ENCODE data around the gene SUMF1.
"Not testable (repeated sequence)": the region's sequence is repeated elsewhere in the genome, so short reads cannot be mapped to it uniquely, and the experiment has no call there.

The SUMF1 gene

GRCh38 chr3:4491855-4492207 is 24.8 kb upstream of the SUMF1 start:
- H3K4me3 Mint-ChIP-seq: peak overlapping the region; percentile 97
- H3K27ac Mint-ChIP-seq: no peak overlapping the region
- H3K36me3 Mint-ChIP-seq: peaks cover 4% of the 10 kb centered on the region
- H3K27me3 Mint-ChIP-seq: no peaks in the 10 kb centered on the region
- no peaks in the 10 kb centered on the region for H3K9me3 Mint-ChIP-seq
- H3K4me1 Mint-ChIP-seq: peaks cover 33% of the 10 kb centered on the region

- H3K4me1 Mint-ChIP-seq: peaks cover 5% of the 10 kb centered on the region
- H3K36me3 Mint-ChIP-seq: no peaks in the 10 kb centered on the region
- no peak overlapping the region for H3K4me3 Mint-ChIP-seq
- H3K27me3 Mint-ChIP-seq: peaks cover 9% of the 10 kb centered on the region
- H3K27ac Mint-ChIP-seq: no peak overlapping the region
- H3K9me3 Mint-ChIP-seq: no peaks in the 10 kb centered on the region
Measured at GRCh38 chr3:4478261-4478660, 11.2 kb upstream of the SUMF1 start.

DNA sequence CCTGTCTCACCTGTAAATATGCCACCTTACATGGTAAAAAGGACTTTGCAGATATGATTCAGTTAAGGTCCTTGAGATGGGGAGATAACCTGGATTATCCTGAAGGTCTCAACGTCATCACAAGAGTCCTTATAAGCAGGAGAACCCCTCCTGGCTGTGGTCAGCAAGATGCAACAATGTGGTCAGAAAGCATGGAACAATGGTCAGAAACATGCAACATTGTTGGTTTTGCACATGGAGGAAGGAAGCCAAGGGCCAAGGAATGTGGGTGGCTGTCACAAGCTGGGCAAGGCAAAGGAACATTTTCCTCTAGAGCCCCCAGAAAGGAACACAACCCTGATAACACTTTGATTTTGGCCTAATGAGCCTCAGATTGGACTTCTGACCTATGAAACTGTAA is 9.4 kb upstream of the SUMF1 start:
- H3K36me3 Mint-ChIP-seq: no peaks in the 10 kb centered on the region
- peaks cover 5% of the 10 kb centered on the region for H3K4me1 Mint-ChIP-seq
- peaks cover 10% of the 10 kb centered on the region for H3K27me3 Mint-ChIP-seq
- H3K9me3 Mint-ChIP-seq: no peaks in the 10 kb centered on the region
- no peak overlapping the region for H3K4me3 Mint-ChIP-seq
- no peak overlapping the region for H3K27ac Mint-ChIP-seq

DNA sequence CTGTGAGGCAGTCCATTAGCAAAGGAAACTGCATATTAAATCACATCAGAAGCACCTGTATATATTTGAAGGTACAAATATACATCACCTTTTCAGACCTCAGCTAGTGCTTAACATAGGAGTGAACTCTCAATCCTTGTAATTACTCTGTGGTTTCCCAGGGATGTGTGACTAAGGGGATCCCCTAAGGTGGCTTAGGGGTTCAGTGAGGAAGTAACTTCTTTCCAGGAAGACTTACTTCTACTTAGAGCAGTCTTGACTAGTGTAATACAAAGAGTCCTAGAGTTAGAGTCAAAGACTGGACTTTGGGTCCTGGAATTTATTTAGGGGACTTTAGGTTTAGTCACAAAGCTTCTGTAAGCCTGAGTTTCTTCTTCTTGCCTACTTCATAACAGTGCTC is 8.7 kb upstream of the SUMF1 start:
- H3K27ac Mint-ChIP-seq: no peak overlapping the region
- peaks cover 10% of the 10 kb centered on the region for H3K27me3 Mint-ChIP-seq
- H3K9me3 Mint-ChIP-seq: no peaks in the 10 kb centered on the region
- H3K36me3 Mint-ChIP-seq: no peaks in the 10 kb centered on the region
- H3K4me3 Mint-ChIP-seq: no peak overlapping the region
- H3K4me1 Mint-ChIP-seq: peaks cover 5% of the 10 kb centered on the region

DNA sequence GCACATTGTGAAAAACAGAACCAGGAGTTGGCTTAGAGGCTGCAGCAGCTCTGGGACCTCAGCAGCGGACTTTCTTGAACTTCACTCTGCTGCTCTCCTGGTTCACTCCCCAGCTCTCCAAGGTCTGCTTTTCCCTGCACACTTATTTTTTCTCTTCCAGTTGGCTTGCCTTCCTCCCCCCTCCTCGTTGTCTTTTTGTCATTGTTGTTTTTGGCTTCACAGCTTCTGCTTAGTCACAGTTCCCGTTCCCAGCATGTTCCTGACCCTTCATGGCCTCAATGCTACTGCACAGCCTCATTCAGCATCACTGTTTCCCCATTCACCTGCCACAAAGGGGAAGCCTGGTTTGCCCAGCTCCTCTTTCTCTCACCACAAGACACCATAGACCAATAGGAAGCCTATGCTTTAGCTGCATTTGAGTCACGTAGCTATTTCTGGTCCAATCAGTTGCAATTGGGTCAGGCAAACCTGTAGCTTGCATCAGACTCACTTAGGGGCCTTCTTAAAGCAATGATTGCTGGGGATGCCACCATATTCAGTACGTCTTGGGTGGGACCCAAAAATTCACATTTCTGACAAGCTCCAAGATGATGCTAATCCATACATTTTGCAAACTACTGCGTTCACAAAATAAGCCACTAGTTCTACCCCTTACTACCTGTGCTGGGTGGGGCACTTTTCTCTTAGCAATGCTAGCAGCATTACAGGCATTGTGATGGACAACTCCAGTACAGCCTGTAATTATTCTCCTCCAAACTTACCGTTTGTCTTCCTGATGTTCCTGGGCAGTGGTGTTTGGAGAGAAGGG is 7.8 kb upstream of the SUMF1 start:
- Mint-ChIP-seq H3K27ac (peak overlapping the region; percentile 38), H3K4me3 (no peak overlapping the region), H3K9me3 (no peaks in the 10 kb centered on the region), H3K4me1 (peaks cover 5% of the 10 kb centered on the region), H3K27me3 (peaks cover 10% of the 10 kb centered on the region), H3K36me3 (no peaks in the 10 kb centered on the region)

DNA sequence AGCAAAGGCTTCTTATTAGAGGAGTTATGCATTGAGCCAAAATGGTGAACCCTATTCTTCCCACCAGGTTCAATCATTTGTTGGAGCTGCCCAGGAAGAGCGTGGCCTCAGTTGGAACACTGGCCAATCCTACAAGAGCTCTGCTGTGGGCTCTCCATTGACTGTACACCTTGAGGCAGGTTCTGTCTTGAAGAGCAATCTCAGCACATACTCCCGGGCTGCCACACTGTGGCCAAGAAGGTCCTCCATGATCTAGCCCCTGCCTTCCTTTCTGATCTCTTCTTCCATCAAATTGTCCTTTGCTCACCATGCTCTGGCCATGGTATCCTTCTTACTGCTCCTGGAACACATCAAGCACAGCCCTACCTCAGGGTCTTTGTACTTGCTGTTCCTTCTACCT is 5.7 kb upstream of the SUMF1 start:
- no peak overlapping the region for H3K27ac Mint-ChIP-seq
- peaks cover 5% of the 10 kb centered on the region for H3K4me1 Mint-ChIP-seq
- H3K27me3 Mint-ChIP-seq: peaks cover 7% of the 10 kb centered on the region
- no peak overlapping the region for H3K4me3 Mint-ChIP-seq
- no peaks in the 10 kb centered on the region for H3K36me3 Mint-ChIP-seq
- H3K9me3 Mint-ChIP-seq: no peaks in the 10 kb centered on the region

GRCh38 chr3:4472312-4472711 is 5.2 kb upstream of the SUMF1 start:
- peaks cover 7% of the 10 kb centered on the region for H3K4me1 Mint-ChIP-seq
- no peak overlapping the region for H3K27ac Mint-ChIP-seq
- no peak overlapping the region for H3K4me3 Mint-ChIP-seq
- no peaks in the 10 kb centered on the region for H3K36me3 Mint-ChIP-seq
- no peaks in the 10 kb centered on the region for H3K9me3 Mint-ChIP-seq
- peaks cover 7% of the 10 kb centered on the region for H3K27me3 Mint-ChIP-seq

GRCh38 chr3:4471907-4472306 is 4.8 kb upstream of the SUMF1 start:
- H3K27me3 Mint-ChIP-seq: peaks cover 7% of the 10 kb centered on the region
- no peaks in the 10 kb centered on the region for H3K9me3 Mint-ChIP-seq
- no peak overlapping the region for H3K27ac Mint-ChIP-seq
- H3K4me3 Mint-ChIP-seq: no peak overlapping the region
- H3K36me3 Mint-ChIP-seq: no peaks in the 10 kb centered on the region
- H3K4me1 Mint-ChIP-seq: peaks cover 9% of the 10 kb centered on the region

GRCh38 chr3:4467522-4467867 is 426 bp upstream of the SUMF1 start:
- H3K9me3 Mint-ChIP-seq: no peaks in the 10 kb centered on the region
- H3K27ac Mint-ChIP-seq: peak overlapping the region; percentile 90
- H3K27me3 Mint-ChIP-seq: peaks cover 1% of the 10 kb centered on the region
- no peaks in the 10 kb centered on the region for H3K36me3 Mint-ChIP-seq
- peaks cover 16% of the 10 kb centered on the region for H3K4me1 Mint-ChIP-seq
- H3K4me3 Mint-ChIP-seq: peak overlapping the region; percentile 93

GRCh38 chr3:4464576-4464975 is 2.5 kb downstream of the SUMF1 start:
- no peak overlapping the region for H3K27ac Mint-ChIP-seq
- no peaks in the 10 kb centered on the region for H3K9me3 Mint-ChIP-seq
- H3K27me3 Mint-ChIP-seq: no peaks in the 10 kb centered on the region
- peaks cover 23% of the 10 kb centered on the region for H3K4me1 Mint-ChIP-seq
- H3K36me3 Mint-ChIP-seq: no peaks in the 10 kb centered on the region
- peak overlapping the region; percentile 84 for H3K4me3 Mint-ChIP-seq

GRCh38 chr3:4462369-4463040 is 4.6 kb downstream of the SUMF1 start:
- Mint-ChIP-seq H3K9me3 (no peaks in the 10 kb centered on the region), H3K36me3 (no peaks in the 10 kb centered on the region), H3K27ac (no peak overlapping the region), H3K4me1 (peaks cover 26% of the 10 kb centered on the region), H3K4me3 (no peak overlapping the region), H3K27me3 (no peaks in the 10 kb centered on the region)

- peaks cover 25% of the 10 kb centered on the region for H3K4me1 Mint-ChIP-seq
- no peaks in the 10 kb centered on the region for H3K36me3 Mint-ChIP-seq
- H3K4me3 Mint-ChIP-seq: no peak overlapping the region
- no peak overlapping the region for H3K27ac Mint-ChIP-seq
- no peaks in the 10 kb centered on the region for H3K9me3 Mint-ChIP-seq
- no peaks in the 10 kb centered on the region for H3K27me3 Mint-ChIP-seq
Measured at GRCh38 chr3:4461468-4462090, 5.5 kb downstream of the SUMF1 start.

DNA sequence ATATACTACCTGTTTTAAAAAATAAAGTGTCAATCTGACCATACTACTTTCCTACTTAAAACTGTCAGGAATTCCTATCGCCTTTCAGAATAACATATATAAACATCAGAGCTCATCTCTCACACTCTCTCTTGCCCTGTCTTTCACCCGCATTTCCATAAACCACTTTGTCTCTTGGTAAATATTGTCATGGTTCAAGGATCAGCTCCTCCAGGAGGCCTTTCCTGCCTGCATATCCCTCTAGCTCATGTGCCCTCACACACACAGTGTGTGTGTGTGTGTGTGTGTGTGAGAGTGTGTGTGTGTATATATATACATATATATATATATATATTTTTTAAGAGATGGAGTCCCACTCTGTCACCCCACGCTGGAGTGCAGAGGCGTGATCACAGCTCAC is 6.7 kb downstream of the SUMF1 start:
- no peaks in the 10 kb centered on the region for H3K9me3 Mint-ChIP-seq
- H3K27ac Mint-ChIP-seq: peak overlapping the region; percentile 37
- H3K27me3 Mint-ChIP-seq: no peaks in the 10 kb centered on the region
- no peak overlapping the region for H3K4me3 Mint-ChIP-seq
- H3K36me3 Mint-ChIP-seq: no peaks in the 10 kb centered on the region
- H3K4me1 Mint-ChIP-seq: peaks cover 18% of the 10 kb centered on the region

GRCh38 chr3:4458961-4459360 is 8.1 kb downstream of the SUMF1 start:
- no peaks in the 10 kb centered on the region for H3K9me3 Mint-ChIP-seq

GRCh38 chr3:4456780-4457179 is 10.3 kb downstream of the SUMF1 start:
- not testable (repeated sequence) for H3K36me3 Mint-ChIP-seq, H3K9me3 Mint-ChIP-seq, H3K27ac Mint-ChIP-seq, H3K4me3 Mint-ChIP-seq, H3K27me3 Mint-ChIP-seq
- H3K4me1 Mint-ChIP-seq: peaks cover 15% of the 10 kb centered on the region

More at GRCh38 chr3:4458961-4459360, 8.1 kb downstream of the SUMF1 start:
- H3K4me3 Mint-ChIP-seq: no peak overlapping the region
- no peaks in the 10 kb centered on the region for H3K27me3 Mint-ChIP-seq
- H3K27ac Mint-ChIP-seq: no peak overlapping the region
- H3K36me3 Mint-ChIP-seq: no peaks in the 10 kb centered on the region
- peaks cover 17% of the 10 kb centered on the region for H3K4me1 Mint-ChIP-seq

DNA sequence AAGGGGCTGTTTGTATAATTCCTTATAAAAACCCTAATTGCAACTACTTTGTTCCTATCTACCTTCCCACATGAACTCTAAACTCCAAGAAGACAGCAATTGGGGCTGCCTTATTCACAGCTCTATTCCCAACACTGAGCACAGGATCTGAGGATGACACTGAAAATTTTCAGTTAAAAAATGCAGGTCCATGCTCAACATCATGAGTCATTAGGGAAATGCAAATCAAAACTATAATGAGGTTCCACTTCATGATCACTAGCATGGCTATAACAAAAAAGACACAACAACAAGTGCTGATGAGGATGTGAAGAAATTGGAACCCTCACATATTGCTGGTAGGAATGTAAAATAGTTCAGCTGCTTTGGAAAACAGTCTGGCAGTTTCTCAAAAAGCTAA is 12.9 kb downstream of the SUMF1 start:
- Mint-ChIP-seq H3K4me3 (no peak overlapping the region), H3K27me3 (no peaks in the 10 kb centered on the region), H3K36me3 (peaks cover 6% of the 10 kb centered on the region), H3K9me3 (no peaks in the 10 kb centered on the region), H3K27ac (no peak overlapping the region), H3K4me1 (peaks cover 10% of the 10 kb centered on the region)
